Hindlimb muscle (tissue), 1 donor: Measurements from ENCODE around the gene MEF2A. TPM values are rescaled to one million over a fixed set of nuclear protein-coding genes. Genes with fewer than 3 reads are reported as not detected.

ENCODE experiments used
- DNase-seq: peaks from one replicate; pipeline ENCODE4 v3.0.0-alpha.2; 2013
- polyA plus RNA-seq: library from polyadenylated mRNA; unstranded; fragments of 120-200 nt; gene quantifications from one replicate; pipeline ENCODE4 v1.2.1, GENCODE V29; 2013; ENCODE audit not compliant: insufficient read length

MEF2A gene
- polyA plus RNA-seq, 1 donor, result 54.5 TPM

GRCh38 chr15:99606646-99607045 lies 40.9 kb downstream of the MEF2A start:
- no peak for DNase-seq

DNA sequence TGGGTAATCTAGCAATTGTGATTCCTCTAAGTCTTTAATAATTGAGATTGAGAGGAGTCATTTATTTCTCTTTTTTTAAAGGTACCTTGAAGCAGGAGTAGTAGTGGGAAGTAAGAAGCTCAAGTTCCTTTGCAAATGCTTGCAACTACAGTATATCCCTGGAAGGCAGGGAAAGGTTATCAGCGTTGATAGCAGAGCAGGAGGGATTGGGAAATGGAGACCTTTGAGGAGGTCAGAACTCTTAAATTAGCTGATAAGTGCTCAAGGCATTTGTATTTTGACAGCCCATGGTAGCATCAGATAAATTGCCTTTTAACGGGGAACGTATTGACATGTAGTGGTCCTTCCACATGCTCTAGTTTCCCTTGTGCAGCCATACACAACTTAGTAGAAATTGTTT lies 47.7 kb downstream of the MEF2A start:
- no peak for DNase-seq

DNA sequence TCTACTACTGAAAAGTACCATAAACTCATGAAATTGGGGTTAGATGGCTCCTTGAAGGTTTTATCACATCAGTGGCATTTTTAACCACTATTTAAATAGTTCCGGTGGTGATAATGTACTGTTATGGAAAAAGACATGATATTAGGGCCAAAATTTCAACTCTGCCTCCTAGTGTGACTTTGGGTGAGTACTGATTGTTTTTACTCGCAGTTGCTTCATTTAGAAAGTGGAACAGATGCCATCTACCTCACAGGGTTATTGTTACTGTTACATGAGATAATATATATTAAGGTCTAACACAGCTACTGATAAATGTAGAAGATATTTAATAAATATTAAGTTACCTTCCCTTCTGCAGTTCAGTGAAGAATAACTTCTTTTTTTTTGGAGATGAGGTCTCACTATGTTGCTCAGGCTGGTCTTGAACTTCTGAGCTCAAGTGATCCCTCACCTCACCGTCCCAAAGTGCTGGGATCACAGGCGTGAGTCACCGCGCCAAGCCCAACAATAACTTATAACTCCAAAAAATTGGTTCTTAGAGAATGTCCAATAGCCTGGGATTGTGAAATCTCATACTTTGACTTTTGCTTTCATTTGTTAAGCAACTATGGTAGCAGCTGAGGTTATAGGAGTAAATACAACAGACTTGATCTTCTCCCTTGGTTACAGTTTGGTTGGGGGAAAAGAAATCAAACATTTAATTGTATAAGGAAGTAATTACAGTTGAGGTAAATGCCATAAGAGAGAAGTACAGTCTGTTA lies 48.3 kb downstream of the MEF2A start:
- DNase-seq, result no peak

- DNase-seq, result no peak
Measured at GRCh38 chr15:99614749-99615288, 49.0 kb downstream of the MEF2A start.

DNA sequence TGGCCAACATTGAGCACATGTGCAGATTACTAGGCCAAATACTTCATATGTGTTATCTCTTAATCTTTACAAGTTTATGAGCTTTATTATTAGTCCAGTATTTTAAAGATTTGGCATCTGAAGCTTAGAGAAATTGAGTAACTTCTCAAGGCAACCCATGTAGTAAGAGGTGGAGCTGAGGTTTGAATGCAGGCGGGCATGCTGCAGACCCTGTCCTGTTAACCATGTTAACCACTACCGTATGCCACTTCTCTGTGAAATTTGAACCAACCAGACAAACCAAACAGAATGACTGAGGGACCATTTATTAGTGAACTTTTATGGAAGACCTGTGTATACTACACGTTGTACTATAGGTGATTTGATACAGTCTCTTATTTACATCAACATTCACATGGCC lies 49.7 kb downstream of the MEF2A start:
- DNase-seq, result no peak

DNA sequence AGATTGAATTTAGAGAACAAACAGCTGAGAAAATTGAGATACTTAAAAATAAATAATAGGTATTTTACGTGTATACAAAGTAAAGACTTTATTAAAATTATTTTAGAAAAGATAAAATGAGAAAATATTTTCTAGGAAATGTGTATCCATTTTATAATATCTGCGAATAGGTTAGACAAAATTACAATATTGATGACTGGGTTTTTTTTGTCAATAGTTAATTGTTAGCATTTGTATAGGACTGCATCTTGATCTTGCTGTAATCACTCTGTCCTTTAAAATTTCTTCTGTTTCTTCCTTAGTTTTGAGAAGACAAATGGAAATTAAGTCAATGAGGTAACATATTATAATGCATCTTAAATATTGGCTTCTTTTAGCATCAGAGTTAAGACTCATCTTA lies 50.3 kb downstream of the MEF2A start:
- DNase-seq, result no peak

- no peak for DNase-seq
Measured at GRCh38 chr15:99616773-99617342, 51.1 kb downstream of the MEF2A start.

GRCh38 chr15:99618941-99619411 lies 53.2 kb downstream of the MEF2A start:
- DNase-seq, result no peak

DNA sequence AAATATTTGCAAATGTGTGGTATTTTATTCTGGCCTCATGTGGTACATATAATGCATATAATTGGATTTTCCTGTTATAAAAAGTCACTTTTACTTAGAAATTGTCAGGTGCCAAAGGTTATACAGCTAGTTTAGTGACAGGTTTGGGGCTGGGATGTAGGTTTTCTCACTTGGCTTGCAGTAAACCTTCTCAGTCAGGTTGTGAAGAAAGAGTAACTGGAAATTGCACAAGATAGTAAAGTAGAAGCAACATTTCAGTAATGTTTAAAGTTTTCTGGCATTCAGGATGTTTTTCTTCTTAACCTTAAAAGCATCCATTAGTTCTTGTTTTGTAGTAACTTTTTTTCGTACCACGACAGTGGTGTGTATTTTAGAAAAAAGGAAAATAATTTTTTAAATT lies 53.9 kb downstream of the MEF2A start:
- no peak for DNase-seq

DNA sequence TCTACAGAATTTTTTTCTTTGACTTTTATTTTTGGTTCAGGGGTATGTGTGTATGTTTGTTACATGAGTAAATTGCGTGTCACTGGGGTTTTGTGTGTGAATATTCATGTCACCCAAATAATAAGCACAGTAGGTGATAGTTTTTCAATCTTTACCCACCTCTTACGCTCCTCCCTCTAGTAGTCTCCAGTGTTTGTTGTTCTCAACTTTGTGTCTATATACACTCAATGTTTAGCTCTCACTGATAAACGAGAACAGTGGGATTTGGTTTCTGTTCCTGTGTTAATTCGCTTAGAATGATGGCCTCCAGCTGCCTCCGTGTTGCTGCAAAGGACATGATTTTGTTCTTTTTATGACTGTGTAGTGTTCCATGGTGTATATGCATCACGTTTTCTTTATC lies 54.4 kb downstream of the MEF2A start:
- DNase-seq, result no peak

- DNase-seq, result no peak
Measured at GRCh38 chr15:99621767-99622166, 56.0 kb downstream of the MEF2A start.

DNA sequence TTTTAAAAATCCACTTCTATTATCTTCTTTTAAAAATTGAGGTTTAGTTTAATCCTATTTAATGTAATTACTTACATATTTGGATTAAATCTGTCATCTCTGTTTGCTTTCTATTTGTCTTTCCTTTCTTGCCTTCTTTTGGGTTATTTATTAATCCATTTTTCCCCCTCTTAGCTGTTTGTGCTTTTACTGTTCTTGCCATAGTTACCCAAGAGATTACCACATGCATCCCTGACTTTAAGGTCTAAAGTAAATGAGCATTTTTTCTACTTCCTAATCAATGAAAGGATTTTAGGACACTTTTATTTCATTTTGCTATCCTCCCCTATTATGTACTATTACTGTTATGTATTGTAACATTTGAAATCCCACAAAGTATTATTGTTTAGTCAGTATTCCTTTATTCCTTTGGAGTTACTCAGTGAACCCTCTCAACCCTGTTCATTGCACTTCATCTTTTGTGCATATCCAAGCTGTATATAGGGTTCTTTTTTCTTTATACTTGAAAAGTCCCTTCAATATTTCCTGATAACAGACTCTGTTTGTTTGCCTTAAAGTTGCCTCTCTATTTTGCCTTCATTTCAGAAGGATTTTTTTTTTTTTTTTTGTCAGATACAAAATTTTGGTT lies 62.7 kb downstream of the MEF2A start:
- no peak for DNase-seq

DNA sequence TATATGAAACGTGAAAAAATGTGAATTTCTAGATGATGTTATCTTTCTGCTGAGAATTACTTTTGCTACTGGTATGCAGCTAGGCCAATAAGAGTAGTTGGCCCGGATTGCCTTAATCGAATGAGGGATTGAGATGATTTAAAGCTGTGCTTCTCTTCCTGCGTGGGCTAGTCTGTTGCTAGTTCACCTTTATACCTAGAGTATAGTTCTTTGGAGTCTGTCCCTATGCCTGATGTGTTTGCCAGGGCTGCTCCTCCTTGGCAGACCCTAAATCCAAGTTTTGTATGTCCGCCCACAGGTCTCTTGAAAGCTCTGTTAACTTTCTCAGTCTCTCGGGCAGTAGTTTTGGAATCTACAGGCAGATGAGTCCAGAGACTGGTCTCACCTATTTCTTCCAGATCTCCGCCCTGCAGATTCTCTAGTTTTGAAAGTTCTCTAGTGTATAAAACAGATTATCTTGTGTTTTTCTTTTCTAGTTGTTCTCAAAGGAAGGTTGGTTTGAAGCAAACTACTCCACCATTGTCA lies 64.9 kb downstream of the MEF2A start:
- no peak for DNase-seq

DNA sequence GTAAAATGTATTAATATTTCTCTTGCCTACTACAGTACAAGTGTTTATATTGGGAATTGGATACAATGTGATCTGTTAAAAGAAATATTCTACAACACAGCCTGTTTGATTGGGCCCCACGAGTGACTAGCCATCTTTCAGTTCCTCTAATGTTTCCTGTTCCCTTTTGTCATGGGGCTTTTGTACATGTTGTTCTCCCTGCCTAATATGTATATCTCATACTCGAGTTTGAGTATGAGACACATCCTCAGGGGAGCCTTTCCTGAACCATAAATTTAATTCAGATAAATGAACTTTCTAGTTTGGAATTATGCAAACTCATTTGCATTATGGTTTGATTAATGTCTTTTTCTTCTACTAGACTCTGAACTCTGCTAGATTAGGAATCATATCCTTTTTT lies 65.5 kb downstream of the MEF2A start:
- no peak for DNase-seq

DNA sequence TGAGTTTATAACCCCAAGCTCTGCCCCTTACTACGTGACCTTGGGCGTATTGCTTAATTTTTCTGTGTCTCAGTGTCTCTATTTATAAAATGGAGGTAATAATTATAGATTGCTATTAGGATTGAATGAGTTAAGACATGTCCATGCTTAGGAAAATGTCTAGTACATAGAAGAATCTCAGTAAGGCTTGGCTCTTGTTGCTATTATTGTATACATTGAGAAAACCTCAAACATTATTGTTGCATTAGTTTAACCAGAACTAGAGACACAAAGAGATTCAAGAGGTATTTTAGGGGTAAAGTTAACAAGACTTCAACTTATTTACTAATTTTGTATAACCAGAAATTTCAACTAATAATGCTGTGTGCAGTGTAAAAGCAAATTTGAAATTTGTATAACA lies 66.7 kb downstream of the MEF2A start:
- no peak for DNase-seq

DNA sequence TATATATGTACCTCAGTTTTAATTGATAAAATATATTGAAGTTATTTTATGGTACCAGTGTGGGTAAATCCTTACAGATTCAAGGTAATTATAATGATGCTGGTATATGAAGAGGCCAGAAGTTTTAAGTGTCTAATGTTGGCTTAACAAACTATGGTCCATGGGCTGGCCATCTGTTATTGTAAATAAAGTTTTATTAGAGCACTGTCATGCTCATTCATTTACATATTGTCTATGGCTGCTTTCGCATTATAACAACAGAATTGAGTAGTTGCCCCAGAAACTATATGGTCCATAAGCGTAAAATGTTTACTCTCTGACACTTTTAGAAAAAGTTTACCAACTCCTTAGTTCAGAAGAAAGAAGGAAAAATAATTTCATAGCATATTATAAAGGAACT lies 67.9 kb downstream of the MEF2A start:
- DNase-seq, result no peak

GRCh38 chr15:99634576-99634975 lies 68.8 kb downstream of the MEF2A start:
- no peak for DNase-seq

- no peak for DNase-seq
Measured at GRCh38 chr15:99635145-99635544, 69.4 kb downstream of the MEF2A start.

GRCh38 chr15:99635794-99636193 lies 70.0 kb downstream of the MEF2A start:
- no peak for DNase-seq

GRCh38 chr15:99644913-99645542 lies 79.2 kb downstream of the MEF2A start:
- no peak for DNase-seq

DNA sequence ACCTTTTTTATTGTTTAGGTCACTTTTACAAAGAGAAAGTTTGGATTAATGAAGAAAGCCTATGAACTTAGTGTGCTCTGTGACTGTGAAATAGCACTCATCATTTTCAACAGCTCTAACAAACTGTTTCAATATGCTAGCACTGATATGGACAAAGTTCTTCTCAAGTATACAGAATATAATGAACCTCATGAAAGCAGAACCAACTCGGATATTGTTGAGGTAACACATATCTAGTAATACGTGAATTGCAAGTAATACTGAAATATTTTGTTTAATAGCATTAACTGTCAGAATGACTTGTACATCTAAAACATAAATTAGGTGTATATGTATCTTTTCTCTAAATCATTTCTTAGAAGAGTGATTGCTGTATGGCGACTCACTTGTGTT lies 79.8 kb downstream of the MEF2A start:
- no peak for DNase-seq

GRCh38 chr15:99645951-99646350 lies 80.2 kb downstream of the MEF2A start:
- DNase-seq, result no peak
